ENCODE data around the gene ELF2.
A peak's percentile ranks its signal among the peaks of the same experiment; 100 is the strongest.
"Not testable (repeated sequence)": the region's sequence is repeated elsewhere in the genome, so short reads cannot be mapped to it uniquely, and the experiment has no call there.

The ELF2 gene

DNA sequence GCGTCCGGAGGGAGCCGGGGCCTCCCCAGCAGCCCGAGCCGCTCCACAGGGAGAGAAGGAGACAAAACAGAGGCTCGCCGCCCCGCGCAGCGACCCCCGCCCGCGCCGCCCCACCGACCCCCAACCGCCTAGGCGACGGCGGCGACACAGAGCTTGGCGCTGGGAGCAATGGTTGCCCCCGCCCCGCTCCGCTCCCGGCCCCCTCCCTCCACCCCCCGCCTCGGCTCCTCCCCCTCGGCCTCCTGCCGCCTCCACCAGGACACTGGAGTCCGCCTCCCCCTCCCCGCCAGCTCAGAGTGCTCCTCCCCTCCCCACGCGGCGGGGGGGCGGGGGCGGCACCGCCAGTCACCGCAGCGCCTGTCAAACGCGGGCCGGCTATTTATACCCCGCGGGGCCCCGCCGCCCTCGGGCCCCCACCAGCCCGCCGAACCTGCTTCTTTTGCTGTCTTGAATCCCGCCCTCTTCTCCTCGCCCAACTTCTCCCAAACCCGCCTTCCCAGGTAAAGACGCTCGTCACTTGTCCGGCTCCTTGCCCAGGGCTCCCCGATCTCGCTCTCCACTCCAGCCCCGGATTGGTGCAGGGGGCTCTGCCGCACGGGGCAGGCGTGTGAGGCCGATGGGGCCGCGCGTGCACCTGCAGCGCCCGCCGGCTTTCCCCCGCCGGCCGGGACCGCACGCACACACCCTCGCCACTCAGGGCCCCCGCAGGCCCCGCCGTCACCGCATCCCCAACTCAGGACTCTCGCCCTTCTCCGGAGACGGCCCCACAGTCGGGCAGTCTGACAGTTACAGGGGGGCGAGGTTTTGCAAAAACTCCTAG is at the start of gene ELF2:
ELF2 (minus strand) TSS at position 170 of the 820 bp plus-strand sequence. CDS start 39,517 bp downstream, outside the sequence.
- TF ChIP-seq, protein P1, sequence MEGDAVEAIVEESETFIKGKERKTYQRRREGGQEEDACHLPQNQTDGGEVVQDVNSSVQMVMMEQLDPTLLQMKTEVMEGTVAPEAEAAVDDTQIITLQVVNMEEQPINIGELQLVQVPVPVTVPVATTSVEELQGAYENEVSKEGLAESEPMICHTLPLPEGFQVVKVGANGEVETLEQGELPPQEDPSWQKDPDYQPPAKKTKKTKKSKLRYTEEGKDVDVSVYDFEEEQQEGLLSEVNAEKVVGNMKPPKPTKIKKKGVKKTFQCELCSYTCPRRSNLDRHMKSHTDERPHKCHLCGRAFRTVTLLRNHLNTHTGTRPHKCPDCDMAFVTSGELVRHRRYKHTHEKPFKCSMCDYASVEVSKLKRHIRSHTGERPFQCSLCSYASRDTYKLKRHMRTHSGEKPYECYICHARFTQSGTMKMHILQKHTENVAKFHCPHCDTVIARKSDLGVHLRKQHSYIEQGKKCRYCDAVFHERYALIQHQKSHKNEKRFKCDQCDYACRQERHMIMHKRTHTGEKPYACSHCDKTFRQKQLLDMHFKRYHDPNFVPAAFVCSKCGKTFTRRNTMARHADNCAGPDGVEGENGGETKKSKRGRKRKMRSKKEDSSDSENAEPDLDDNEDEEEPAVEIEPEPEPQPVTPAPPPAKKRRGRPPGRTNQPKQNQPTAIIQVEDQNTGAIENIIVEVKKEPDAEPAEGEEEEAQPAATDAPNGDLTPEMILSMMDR (conservative IDR thresholded peaks at IDR 0.05; ENCODE audit: low read depth, low read length): no peak
- peak; percentile 67 for DNase-seq (ENCODE audit: low read depth)
- H3K4me3 ChIP-seq (ENCODE audit: low read length): peak within 1 kb of the TSS; percentile 90

DNA sequence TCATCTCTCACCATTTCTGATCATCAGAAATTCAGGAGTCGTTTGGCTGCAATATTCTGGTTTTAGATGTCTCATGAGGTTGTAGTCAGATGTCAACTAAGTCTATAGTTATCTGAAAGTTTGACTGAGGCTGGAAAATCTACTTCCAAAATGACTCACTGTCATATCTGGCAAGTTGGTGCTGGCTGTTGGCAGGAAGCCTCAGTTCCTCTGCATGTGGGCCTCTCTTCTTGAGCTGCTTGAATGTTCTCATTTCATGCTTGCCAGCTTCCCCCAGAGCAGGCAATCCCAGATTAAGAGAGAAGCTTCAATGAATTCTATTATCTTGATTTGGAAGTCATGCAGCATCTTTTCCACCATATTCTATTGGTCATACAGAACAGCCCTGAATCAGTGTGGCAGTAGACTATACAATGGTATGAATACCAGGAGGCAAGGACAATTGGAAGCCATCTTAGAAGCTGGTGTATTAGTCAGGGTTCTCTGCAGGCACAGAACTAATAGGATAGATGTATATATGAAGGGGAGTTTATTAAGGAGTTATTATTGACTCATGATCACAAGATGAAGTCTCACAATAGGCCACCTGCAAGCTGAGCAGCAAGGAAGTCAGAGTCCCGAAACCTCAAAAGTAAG is 46.8 kb upstream of the ELF2 start:
- DNase-seq (ENCODE audit: low read depth): peak; percentile 12
- H3K4me3 ChIP-seq (ENCODE audit: low read length): no peak overlapping the region
- TF ChIP-seq, protein P1 (conservative IDR thresholded peaks at IDR 0.05; ENCODE audit: low read depth, low read length): no peak

DNA sequence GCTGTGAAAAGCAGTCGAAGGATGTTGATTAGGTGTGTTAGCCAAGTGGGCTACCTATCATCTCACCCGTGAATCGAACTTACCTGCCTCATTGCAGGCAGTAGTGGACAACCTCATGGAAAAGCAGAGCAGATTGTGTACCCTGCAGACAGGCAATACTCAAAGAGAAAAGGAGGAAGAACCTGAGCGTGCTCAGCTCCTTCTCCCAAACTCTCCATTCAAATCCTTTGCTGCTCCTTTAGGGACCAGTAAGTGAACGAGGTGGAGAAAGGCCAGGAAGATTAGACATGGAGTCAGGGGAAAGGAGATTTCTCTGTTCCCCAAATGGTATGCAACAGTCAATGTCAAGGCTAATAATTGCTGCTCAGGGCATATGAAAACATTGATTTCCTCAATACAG is 45.2 kb upstream of the ELF2 start:
- H3K4me3 ChIP-seq (ENCODE audit: low read length): no peak overlapping the region
- TF ChIP-seq, protein P1 (conservative IDR thresholded peaks at IDR 0.05; ENCODE audit: low read depth, low read length): no peak
- DNase-seq (ENCODE audit: low read depth): no peak

DNA sequence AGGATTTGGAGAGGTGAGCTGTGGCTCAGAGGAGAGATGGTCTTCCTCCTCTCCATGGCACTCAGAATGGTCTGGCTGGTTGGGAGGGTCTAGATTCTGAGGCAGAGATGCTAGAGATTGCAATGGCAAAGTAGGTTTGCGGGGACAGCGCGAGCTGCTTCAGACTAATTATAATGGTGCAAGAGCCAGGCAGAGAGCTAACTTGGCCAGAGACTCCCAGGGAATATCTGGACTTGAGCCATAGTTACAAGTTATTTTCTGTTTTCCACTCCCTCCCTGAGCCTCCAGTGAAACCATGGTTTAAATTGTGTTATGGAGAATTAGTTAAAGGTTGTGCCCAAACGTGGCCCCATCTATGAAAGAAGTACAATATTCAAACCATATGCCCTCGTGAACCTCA is 44.7 kb upstream of the ELF2 start:
- no peak for DNase-seq (ENCODE audit: low read depth)
- TF ChIP-seq, protein P1 (conservative IDR thresholded peaks at IDR 0.05; ENCODE audit: low read depth, low read length): no peak

DNA sequence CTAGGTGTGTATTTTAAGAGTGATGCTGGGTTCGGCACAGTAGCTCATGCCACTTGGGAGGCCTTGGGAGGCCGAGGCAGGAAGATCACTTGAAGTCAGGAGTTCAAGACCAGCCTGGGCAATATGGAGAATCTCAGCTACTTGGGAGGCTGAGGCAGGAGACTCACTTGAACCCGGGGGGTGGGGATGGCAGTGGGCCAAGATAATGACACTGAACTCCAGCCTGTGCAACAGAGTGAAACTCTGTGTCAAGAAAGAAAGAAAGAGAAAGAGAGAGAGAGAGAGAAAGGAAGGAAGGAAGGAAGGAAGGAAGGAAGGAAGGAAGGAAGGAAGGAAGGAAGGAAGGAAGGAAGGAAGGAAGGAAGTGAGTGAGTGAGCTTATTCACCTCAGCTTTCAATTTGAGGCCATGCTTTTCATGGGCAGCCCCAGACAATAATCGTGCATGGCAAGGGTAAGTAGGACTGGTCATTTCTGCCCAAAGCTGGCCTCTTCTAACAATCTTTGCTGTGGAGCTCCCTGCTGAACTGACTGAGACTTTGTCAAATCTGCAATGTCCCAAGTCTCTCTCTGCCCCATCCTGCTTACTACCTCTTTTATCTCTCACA is 42.5 kb upstream of the ELF2 start:
- no peak overlapping the region for H3K4me3 ChIP-seq (ENCODE audit: low read length)
- DNase-seq (ENCODE audit: low read depth): no peak
- TF ChIP-seq, protein P1 (conservative IDR thresholded peaks at IDR 0.05; ENCODE audit: low read depth, low read length): no peak

More for the DNA sequence above, 44.7 kb upstream of the ELF2 start:
- H3K4me3 ChIP-seq (ENCODE audit: low read length): no peak overlapping the region

DNA sequence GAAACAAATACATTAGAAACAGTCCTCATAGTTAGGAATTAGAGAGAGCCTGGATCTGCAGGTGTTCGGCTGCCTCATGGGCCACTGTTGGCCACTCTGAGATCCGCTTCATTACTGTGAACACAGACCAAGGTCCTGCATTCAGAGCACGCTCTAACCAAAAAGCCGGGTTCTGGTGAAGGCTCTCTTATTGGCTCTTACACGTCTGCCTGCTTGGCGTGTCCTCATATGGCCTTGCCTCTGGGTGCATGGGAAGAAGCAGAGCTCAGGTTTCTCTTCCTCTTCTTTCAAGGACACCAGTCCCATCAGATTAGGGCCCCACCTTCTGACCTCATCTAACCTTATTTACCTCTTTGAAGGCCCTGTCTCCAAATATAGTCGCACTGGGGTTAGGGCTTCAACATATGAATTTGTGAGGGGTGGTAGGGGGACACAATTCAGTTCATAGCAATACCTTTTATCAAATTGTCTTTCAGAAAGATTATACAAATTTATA is 37.1 kb upstream of the ELF2 start:
- TF ChIP-seq, protein P1 (conservative IDR thresholded peaks at IDR 0.05; ENCODE audit: low read depth, low read length): no peak
- H3K4me3 ChIP-seq (ENCODE audit: low read length): no peak overlapping the region
- no peak for DNase-seq (ENCODE audit: low read depth)

DNA sequence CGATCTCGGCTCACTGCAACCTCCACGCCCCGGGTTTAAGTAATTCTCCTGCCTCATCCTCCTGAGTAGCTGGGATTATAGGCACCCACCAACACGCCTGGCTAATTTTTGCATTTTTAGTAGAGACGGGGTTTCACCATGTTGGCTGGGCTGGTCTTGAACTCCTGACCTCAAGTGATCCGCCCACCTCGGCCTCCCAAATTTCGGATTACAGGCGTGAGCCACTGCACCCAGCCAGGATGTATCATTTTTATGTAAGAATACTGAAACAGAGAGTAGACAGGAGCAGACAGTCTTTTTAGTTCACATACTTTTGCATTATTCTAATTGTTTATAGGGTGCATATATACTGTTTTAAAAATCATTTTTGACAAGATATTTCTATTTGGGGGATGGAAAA is 36.6 kb upstream of the ELF2 start:
- DNase-seq (ENCODE audit: low read depth); H3K4me3 ChIP-seq (ENCODE audit: low read length): not testable (repeated sequence)

All from retinal pigment epithelial cell (primary cell).